Measurements from ENCODE around the gene TSEN34. TPM values are rescaled to one million over a fixed set of nuclear protein-coding genes. Genes with fewer than 3 reads are reported as not detected.
"Not testable (repeated sequence)": the region's sequence is repeated elsewhere in the genome, so short reads cannot be mapped to it uniquely, and the experiment has no call there.

The TSEN34 gene
- total RNA-seq, 1 experiment from 2014 or later: 27.3 TPM

GRCh38 chr19:54183431-54183830, 7.7 kb upstream of the TSEN34 start:
- no peak for DNase-seq (ENCODE audit: extremely low read depth, low read depth)

GRCh38 chr19:54186351-54186750, 4.8 kb upstream of the TSEN34 start:
- DNase-seq (ENCODE audit: extremely low read depth, low read depth): no peak

- no peak for DNase-seq (ENCODE audit: extremely low read depth, low read depth)
Observed at GRCh38 chr19:54186934-54187381, 4.2 kb upstream of the TSEN34 start.

GRCh38 chr19:54188215-54188871, 2.8 kb upstream of the TSEN34 start:
- no peak for DNase-seq (ENCODE audit: extremely low read depth, low read depth)

GRCh38 chr19:54189145-54189734, 1.9 kb upstream of the TSEN34 start, which contains the start of gene MBOAT7:
TSS of gene MBOAT7 (minus strand) at chr19:54189580. CDS start at chr19:54188508, 1,072 bp downstream.
- DNase-seq (ENCODE audit: extremely low read depth, low read depth): no peak

- DNase-seq (ENCODE audit: extremely low read depth, low read depth): peak; percentile 99
Observed at GRCh38 chr19:54189735-54190502, 1.2 kb upstream of the TSEN34 start.

GRCh38 chr19:54190503-54191010, 551 bp upstream of the TSEN34 start:
- DNase-seq (ENCODE audit: extremely low read depth, low read depth): peak; percentile 98

- DNase-seq (ENCODE audit: extremely low read depth, low read depth): no peak
Observed at GRCh38 chr19:54191811-54192453, 824 bp downstream of the TSEN34 start.

- DNase-seq (ENCODE audit: extremely low read depth, low read depth): no peak
Observed at GRCh38 chr19:54193011-54193410, 1.9 kb downstream of the TSEN34 start.

GRCh38 chr19:54194463-54194862, 3.4 kb downstream of the TSEN34 start:
- DNase-seq (ENCODE audit: extremely low read depth, low read depth): not testable (repeated sequence)

GRCh38 chr19:54196536-54196935, 5.4 kb downstream of the TSEN34 start:
- DNase-seq (ENCODE audit: extremely low read depth, low read depth): no peak

GRCh38 chr19:54197121-54197520, 6.0 kb downstream of the TSEN34 start:
- DNase-seq (ENCODE audit: extremely low read depth, low read depth): no peak

- DNase-seq (ENCODE audit: extremely low read depth, low read depth): no peak
Observed at GRCh38 chr19:54199401-54199800, 8.3 kb downstream of the TSEN34 start.

- no peak for DNase-seq (ENCODE audit: extremely low read depth, low read depth)
Observed at GRCh38 chr19:54201172-54201701, 10.1 kb downstream of the TSEN34 start.

GRCh38 chr19:54201980-54202379, 10.9 kb downstream of the TSEN34 start:
- no peak for DNase-seq (ENCODE audit: extremely low read depth, low read depth)

- DNase-seq (ENCODE audit: extremely low read depth, low read depth): no peak
Observed at GRCh38 chr19:54203151-54203611, 12.1 kb downstream of the TSEN34 start.

- DNase-seq (ENCODE audit: extremely low read depth, low read depth): no peak
Observed at GRCh38 chr19:54204767-54205468, 13.8 kb downstream of the TSEN34 start.

GRCh38 chr19:54206030-54206830, 15.1 kb downstream of the TSEN34 start:
- no peak for DNase-seq (ENCODE audit: extremely low read depth, low read depth)

- no peak for DNase-seq (ENCODE audit: extremely low read depth, low read depth)
Observed at GRCh38 chr19:54206831-54207177, 15.7 kb downstream of the TSEN34 start.

Data from NCI-H460 (cell line).